Measurements from ENCODE around the gene TCL1A. TPM values are rescaled to one million over a fixed set of nuclear protein-coding genes. Genes with fewer than 3 reads are reported as not detected.

Gene TCL1A
- total RNA-seq, 1 donor from 2014 or later: not detected

- Mint-ChIP-seq H3K27me3 (ENCODE audit: low read depth, unreplicated experiment) (peaks cover 6% of the 10 kb centered on the region), H3K36me3 (ENCODE audit: low read depth, unreplicated experiment) (no peaks in the 10 kb centered on the region), H3K4me3 (ENCODE audit: unreplicated experiment) (no peak overlapping the region), H3K4me1 (ENCODE audit: low read depth, unreplicated experiment) (no peaks in the 10 kb centered on the region), H3K9me3 (ENCODE audit: unreplicated experiment) (peaks cover 5% of the 10 kb centered on the region), H3K27ac (ENCODE audit: unreplicated experiment) (no peak overlapping the region)
- Histone ChIP-seq H3K27me3 (ENCODE audit: insufficient read depth, low read length) (no peaks in the 10 kb centered on the region), H3K36me3 (ENCODE audit: insufficient read depth, low read length) (no peaks in the 10 kb centered on the region), H3K9me3 (ENCODE audit: insufficient read depth, low read depth, low read length) (no peaks in the 10 kb centered on the region), H3K9ac (ENCODE audit: low read length) (no peak overlapping the region), H3K4me3 (ENCODE audit: insufficient read depth, low read depth, low read length) (no peak overlapping the region), H3K4me1 (ENCODE audit: insufficient read depth, low read length) (no peaks in the 10 kb centered on the region), H3K27ac (ENCODE audit: low read depth, low read length) (no peak overlapping the region), H2AFZ (ENCODE audit: low read depth, low read length) (no peak overlapping the region), H3K4me2 (ENCODE audit: low read length) (no peak overlapping the region), H3K79me2 (ENCODE audit: insufficient read depth, low read length) (no peaks in the 10 kb centered on the region), H4K20me1 (ENCODE audit: insufficient read depth, low read length) (no peaks in the 10 kb centered on the region)
- FAIRE-seq: no peak
- TF ChIP-seq EZH2 (IDR thresholded peaks at IDR 0.05; ENCODE audit: insufficient read depth, low read length) (no peak), CTCF (IDR thresholded peaks at IDR 0.05; ENCODE audit: insufficient read depth, low read depth, low read length) (no peak)
- DNase-seq (ENCODE audit: low read depth): no peak
Measured at GRCh38 chr14:95741038-95741490, 27.1 kb upstream of the TCL1A start.

- FAIRE-seq: no peak
- DNase-seq (ENCODE audit: low read depth): no peak
- no peak overlapping the region for H3K4me2 ChIP-seq (ENCODE audit: low read length)
- no peak overlapping the region for H3K27ac Mint-ChIP-seq (ENCODE audit: unreplicated experiment)
- no peaks in the 10 kb centered on the region for H3K9me3 ChIP-seq (ENCODE audit: insufficient read depth, low read depth, low read length)
- H3K9ac ChIP-seq (ENCODE audit: low read length): no peak overlapping the region
- no peaks in the 10 kb centered on the region for H3K4me1 ChIP-seq (ENCODE audit: insufficient read depth, low read length)
- H3K9me3 Mint-ChIP-seq (ENCODE audit: unreplicated experiment): peaks cover 5% of the 10 kb centered on the region
- no peak overlapping the region for H3K4me3 ChIP-seq (ENCODE audit: insufficient read depth, low read depth, low read length)
- H3K79me2 ChIP-seq (ENCODE audit: insufficient read depth, low read length): no peaks in the 10 kb centered on the region
- H3K27me3 ChIP-seq (ENCODE audit: insufficient read depth, low read length): no peaks in the 10 kb centered on the region
- no peaks in the 10 kb centered on the region for H3K36me3 Mint-ChIP-seq (ENCODE audit: low read depth, unreplicated experiment)
- no peaks in the 10 kb centered on the region for H3K36me3 ChIP-seq (ENCODE audit: insufficient read depth, low read length)
- H4K20me1 ChIP-seq (ENCODE audit: insufficient read depth, low read length): no peaks in the 10 kb centered on the region
- no peaks in the 10 kb centered on the region for H3K4me1 Mint-ChIP-seq (ENCODE audit: low read depth, unreplicated experiment)
- no peak overlapping the region for H3K4me3 Mint-ChIP-seq (ENCODE audit: unreplicated experiment)
- H3K27me3 Mint-ChIP-seq (ENCODE audit: low read depth, unreplicated experiment): no peaks in the 10 kb centered on the region
- H3K27ac ChIP-seq (ENCODE audit: low read depth, low read length): no peak overlapping the region
- TF ChIP-seq EZH2 (IDR thresholded peaks at IDR 0.05; ENCODE audit: insufficient read depth, low read length) (no peak), CTCF (IDR thresholded peaks at IDR 0.05; ENCODE audit: insufficient read depth, low read depth, low read length) (no peak)
- H2AFZ ChIP-seq (ENCODE audit: low read depth, low read length): no peak overlapping the region
Measured at GRCh38 chr14:95739356-95739755, 25.4 kb upstream of the TCL1A start.

GRCh38 chr14:95733212-95733611, 19.3 kb upstream of the TCL1A start:
- TF ChIP-seq EZH2 (IDR thresholded peaks at IDR 0.05; ENCODE audit: insufficient read depth, low read length): no peak
- TF ChIP-seq CTCF (IDR thresholded peaks at IDR 0.05; ENCODE audit: insufficient read depth, low read depth, low read length): no peak
- Histone ChIP-seq H2AFZ (ENCODE audit: low read depth, low read length) (no peak overlapping the region), H3K79me2 (ENCODE audit: insufficient read depth, low read length) (no peaks in the 10 kb centered on the region), H3K4me2 (ENCODE audit: low read length) (no peak overlapping the region), H3K4me1 (ENCODE audit: insufficient read depth, low read length) (no peaks in the 10 kb centered on the region), H3K27ac (ENCODE audit: low read depth, low read length) (no peak overlapping the region), H3K36me3 (ENCODE audit: insufficient read depth, low read length) (no peaks in the 10 kb centered on the region), H3K4me3 (ENCODE audit: insufficient read depth, low read depth, low read length) (no peak overlapping the region), H3K9ac (ENCODE audit: low read length) (no peak overlapping the region), H4K20me1 (ENCODE audit: insufficient read depth, low read length) (no peaks in the 10 kb centered on the region), H3K9me3 (ENCODE audit: insufficient read depth, low read depth, low read length) (no peaks in the 10 kb centered on the region), H3K27me3 (ENCODE audit: insufficient read depth, low read length) (no peaks in the 10 kb centered on the region)
- Mint-ChIP-seq H3K36me3 (ENCODE audit: low read depth, unreplicated experiment) (no peaks in the 10 kb centered on the region), H3K4me1 (ENCODE audit: low read depth, unreplicated experiment) (peaks cover 3% of the 10 kb centered on the region), H3K4me3 (ENCODE audit: unreplicated experiment) (no peak overlapping the region), H3K27me3 (ENCODE audit: low read depth, unreplicated experiment) (peaks cover 2% of the 10 kb centered on the region), H3K27ac (ENCODE audit: unreplicated experiment) (no peak overlapping the region), H3K9me3 (ENCODE audit: unreplicated experiment) (no peaks in the 10 kb centered on the region)
- no peak for DNase-seq (ENCODE audit: low read depth)
- no peak for FAIRE-seq

All from astrocyte (in vitro differentiated cells and primary cell).